SK-N-SH (cell line): Measurements from ENCODE around the gene KRT72.

Experiments
- EP300 ChIP-seq, 2 experiments: IDR thresholded peaks; 2 replicates each; pipeline versions ENCODE4 v1.4.0 to v1.6.1; 2012; ENCODE audit warnings: borderline replicate concordance in 1 of 2, low read depth in 1 of 2, low read length in 1 of 2
- EZH2phosphoT487 ChIP-seq: fragments of 200-600 bp; sonication (generic); IDR thresholded peaks from 2 replicates; pipeline ENCODE4 v1.6.1; 2017; ENCODE audit warnings: low read depth, mixed run types, mild to moderate bottlenecking, antibody characterized with exemption, moderate library complexity, borderline replicate concordance
- POLR2AphosphoS5 ChIP-seq: IDR thresholded peaks from 2 replicates; pipeline ENCODE4 v1.6.1; 2012; ENCODE audit warnings: low read depth, low read length
- RFX5 ChIP-seq: IDR thresholded peaks from 2 replicates; pipeline ENCODE4 v1.6.1; 2012; ENCODE audit warnings: mild to moderate bottlenecking, improper control_type of control experiment, low read length
- SIN3A ChIP-seq: IDR thresholded peaks from 2 replicates; pipeline ENCODE4 v1.6.1; 2012; ENCODE audit warnings: low read depth, mild to moderate bottlenecking, low read length, moderate library complexity, borderline replicate concordance
- SMC3 ChIP-seq: IDR thresholded peaks from 2 replicates; pipeline ENCODE4 v1.6.1; 2012; ENCODE audit warnings: low read depth, low read length, improper control_type of control experiment
- YY1 ChIP-seq: IDR thresholded peaks from 2 replicates; pipeline ENCODE4 v1.4.0; 2012; ENCODE audit warnings: low read depth, mild to moderate bottlenecking
- TF ChIP-seq, protein P1 (sequence below): fragments of 200-600 bp; sonication (generic); IDR thresholded peaks from 2 replicates; pipeline ENCODE4 v1.6.1; 2017; ENCODE audit warnings: antibody characterized with exemption, mild to moderate bottlenecking, moderate library complexity

DNA sequence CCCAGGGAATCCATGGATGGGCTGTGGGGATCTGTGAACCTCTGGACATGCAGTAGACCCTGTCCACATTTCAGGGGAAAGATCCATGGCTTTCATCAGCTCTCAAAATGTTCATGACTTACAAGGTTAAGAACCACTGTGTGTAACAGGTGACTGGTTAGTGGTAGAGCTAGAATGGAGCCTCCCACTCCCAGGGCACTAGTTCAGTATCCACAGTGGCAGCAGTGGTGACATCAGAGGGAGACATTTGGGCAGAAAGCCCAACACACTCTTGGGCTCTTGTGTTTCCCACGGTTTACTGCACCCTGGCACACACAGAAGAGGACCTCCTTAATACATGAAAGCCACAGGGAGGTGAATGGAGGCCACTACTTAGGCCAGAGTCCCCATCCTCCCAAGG is 36.7 kb downstream of the KRT72 start:
- TF ChIP-seq SMC3 (no peak), SIN3A (no peak), EZH2phosphoT487 (no peak), RFX5 (no peak), EP300 (IDR thresholded peaks at IDR 0.05; ENCODE audit: borderline replicate concordance in 1 of 2, low read depth in 1 of 2, low read length in 1 of 2) (no peak), YY1 (no peak), POLR2AphosphoS5 (no peak)
- TF ChIP-seq, protein P1, sequence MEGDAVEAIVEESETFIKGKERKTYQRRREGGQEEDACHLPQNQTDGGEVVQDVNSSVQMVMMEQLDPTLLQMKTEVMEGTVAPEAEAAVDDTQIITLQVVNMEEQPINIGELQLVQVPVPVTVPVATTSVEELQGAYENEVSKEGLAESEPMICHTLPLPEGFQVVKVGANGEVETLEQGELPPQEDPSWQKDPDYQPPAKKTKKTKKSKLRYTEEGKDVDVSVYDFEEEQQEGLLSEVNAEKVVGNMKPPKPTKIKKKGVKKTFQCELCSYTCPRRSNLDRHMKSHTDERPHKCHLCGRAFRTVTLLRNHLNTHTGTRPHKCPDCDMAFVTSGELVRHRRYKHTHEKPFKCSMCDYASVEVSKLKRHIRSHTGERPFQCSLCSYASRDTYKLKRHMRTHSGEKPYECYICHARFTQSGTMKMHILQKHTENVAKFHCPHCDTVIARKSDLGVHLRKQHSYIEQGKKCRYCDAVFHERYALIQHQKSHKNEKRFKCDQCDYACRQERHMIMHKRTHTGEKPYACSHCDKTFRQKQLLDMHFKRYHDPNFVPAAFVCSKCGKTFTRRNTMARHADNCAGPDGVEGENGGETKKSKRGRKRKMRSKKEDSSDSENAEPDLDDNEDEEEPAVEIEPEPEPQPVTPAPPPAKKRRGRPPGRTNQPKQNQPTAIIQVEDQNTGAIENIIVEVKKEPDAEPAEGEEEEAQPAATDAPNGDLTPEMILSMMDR = no peak
